Measurements from ENCODE around the gene RNF10.
A peak's percentile ranks its signal among the peaks of the same experiment; 100 is the strongest.
"Not testable (repeated sequence)": the region's sequence is repeated elsewhere in the genome, so short reads cannot be mapped to it uniquely, and the experiment has no call there.

Gene RNF10

GRCh38 chr12:120581998-120582397 is 47.8 kb downstream of the RNF10 start:
- no peak for DNase-seq

DNA sequence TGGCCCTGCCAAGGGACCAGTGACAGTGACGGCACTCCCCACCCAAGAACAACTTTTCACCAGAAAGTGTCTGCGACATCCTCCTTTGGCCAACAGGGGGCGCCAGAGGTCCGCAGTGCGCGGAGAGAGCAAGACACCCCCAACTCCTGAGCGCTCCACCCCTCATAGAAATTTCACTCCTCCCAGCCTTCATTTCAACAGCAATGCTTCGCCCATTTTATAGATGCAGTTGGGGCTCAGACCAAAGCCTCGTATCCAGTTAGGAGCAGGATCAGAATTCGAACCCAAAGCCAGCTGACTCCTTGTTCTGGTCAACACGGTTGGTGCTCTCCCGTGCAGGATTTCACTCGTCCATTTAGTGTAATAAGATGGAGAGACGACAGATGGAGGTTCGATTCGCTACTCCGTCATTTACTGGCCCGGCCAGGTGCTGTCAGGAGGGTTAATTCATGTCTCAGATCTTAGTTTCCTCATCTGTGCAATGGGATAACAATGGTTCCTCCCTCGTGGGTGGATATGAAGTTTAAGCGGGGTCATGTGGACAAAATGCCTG is 49.4 kb downstream of the RNF10 start:
- peak; percentile 75 for DNase-seq

DNA sequence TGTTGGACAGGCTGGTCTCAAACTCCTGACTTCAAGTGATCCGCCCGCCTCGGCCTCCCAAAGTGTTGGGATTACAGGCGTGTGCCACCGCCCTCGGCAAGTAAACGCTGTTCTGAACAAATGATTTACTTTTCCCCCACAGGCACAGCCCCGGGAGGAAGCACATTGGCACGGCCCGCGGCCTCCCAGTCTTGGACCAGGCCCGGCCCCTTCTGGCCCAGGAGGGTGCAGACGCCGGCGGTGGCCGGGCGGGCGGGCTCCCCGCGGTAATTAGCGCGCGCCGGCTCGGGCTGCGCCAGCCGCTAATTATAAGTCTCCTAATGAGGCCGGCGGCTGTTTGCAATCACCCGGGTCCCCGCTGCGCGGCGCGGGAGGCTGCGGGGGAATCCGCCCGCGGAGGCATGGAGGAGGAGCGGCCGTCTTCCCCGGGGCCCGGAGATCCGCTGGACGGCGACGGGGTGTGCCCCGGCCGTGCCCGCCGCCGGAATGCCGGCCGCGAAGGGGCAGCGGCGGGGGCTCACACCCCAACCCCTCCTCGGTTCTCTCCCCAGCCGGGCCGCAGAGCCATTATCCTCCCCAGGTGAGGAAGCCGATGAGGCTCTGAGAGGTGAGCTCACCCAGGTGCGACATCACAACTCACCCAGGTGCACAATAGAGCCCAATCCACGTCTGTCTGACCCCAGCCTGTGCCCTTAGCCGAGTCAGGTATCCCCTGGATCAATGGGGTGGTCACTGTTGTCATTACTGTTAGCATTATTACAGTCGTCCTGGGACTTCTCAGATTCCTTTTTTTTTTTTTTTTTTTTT is 50.4 kb downstream of the RNF10 start:
- DNase-seq = peak; percentile 25

- DNase-seq = no peak
Measured at GRCh38 chr12:120586206-120586605, 52.0 kb downstream of the RNF10 start.

- no peak for DNase-seq
Measured at GRCh38 chr12:120586860-120587259, 52.7 kb downstream of the RNF10 start.

DNA sequence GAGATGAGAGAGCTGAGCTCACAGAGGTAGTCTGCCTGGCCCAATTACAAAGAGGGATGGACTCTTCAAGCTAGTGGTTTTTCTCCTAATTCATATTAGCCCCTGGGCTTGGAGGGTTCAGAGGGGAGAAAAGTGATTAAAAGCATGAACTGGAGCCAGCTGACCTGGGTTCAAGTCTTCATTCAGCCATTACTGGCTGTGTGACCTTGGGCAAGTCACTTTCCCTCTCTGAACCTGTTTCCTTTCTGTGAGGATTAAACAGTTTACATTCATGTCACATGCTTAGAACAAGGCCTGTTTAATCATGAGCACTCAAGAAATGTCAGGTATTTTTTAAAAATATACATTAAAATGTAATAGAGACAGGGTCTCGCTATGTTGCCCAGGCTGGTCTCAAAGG is 54.2 kb downstream of the RNF10 start:
- no peak for DNase-seq

DNA sequence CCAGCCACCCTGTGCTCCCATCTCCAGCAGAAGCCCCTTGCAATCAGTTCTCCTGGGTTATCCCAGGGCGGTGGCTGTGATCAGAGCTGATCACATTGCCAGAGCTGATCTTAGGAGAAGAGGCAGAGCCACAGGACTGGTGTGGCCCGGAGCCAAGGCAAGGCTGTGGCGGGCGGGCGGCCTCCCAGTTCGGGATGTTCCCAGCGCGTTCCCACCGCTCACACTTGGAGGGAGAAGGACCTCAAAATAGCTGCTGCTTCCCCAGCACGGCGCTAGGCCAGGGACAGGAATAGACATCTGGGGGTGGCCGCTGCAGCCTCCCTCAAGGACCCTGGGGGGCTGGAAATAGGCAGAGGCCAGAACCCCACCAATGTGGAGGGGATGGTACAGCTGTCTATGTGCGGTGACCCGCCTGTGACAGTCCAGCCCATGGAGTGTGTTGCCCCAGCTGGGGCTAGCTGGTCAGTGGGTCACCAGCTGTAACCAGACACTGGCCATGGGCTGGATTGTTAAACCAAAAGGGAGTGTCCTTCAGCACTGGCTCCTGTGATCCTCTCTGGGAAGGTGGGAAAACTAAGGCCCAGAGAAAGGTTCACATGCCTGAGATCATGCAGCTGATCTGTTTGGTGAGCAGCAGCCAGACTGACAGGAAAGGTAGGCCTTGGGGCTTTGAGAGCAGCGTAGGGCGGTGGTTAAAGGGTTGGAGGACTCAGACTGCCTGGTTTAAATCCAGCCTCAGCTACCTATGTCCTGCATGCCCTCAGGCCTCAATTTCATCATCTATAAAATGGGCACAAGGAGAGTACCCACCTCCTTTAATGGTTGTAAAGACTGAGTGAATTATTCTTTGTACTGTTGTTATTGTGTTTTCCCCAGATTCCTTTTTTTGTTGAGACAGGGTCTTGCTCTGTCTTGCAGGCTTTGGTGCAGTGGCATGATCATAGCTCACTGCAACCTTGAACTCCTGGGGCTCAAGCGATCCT is 55.1 kb downstream of the RNF10 start:
- no peak for DNase-seq

GRCh38 chr12:120590741-120591407 is 56.7 kb downstream of the RNF10 start:
- DNase-seq = no peak

GRCh38 chr12:120592121-120593049 is 58.2 kb downstream of the RNF10 start:
- no peak for DNase-seq

DNA sequence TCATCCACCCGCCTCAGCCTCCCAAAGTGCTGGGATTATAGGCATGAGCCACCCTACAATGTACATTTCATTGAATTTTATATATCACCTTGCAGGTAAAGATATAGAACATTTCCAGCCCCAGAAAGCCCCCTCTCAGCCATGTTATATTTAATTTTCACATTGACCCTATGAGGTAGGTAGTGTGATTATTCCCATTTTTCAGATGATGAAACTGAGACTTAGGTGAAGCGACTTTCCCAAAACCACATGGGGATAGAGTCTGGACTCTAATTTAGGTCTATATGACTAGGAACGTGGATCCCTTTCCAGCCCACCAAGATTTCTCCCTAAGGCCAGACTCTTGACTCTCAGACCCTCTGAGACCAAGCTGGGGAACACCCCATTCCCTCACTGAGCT is 62.7 kb downstream of the RNF10 start:
- DNase-seq = no peak

GRCh38 chr12:120597861-120598260 is 63.7 kb downstream of the RNF10 start:
- DNase-seq = no peak

DNA sequence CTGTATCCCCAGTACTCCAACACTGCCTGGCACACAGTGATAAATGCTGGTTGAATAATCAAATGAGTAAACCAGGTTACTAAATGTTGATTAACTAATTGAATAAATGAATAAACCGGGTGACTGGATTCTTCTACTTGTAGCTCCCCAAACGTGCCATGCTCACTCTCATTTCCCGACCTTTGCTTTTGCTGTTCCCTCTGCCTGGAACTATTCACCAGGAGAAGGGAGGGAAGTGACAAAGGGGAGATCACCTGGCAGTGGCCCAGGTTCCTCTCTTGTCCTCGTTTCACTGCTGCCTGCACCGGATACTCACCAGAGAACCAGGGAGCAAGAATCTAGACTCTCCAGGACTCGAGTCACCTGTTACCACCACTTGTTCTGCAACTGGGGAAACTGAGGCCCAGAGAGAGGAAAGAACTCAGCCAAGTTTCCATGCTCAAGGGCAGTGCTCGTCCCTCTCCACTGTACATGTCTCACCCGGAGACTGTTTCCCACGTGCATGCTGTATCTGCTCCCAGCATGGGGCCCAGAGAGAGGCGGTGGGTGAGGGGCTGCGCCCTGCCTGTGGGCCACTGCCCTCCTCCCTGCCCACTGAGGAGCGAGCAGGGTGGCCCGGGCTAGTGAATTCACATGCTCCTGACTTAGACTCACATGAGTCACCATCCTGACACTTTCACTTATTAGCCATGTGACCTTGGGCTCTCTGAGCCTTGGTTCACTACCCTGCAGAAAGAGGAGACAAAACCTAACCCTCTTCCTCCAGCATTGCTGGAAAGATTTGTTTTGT is 64.7 kb downstream of the RNF10 start:
- DNase-seq = no peak

GRCh38 chr12:120599672-120600552 is 65.8 kb downstream of the RNF10 start:
- no peak for DNase-seq

DNA sequence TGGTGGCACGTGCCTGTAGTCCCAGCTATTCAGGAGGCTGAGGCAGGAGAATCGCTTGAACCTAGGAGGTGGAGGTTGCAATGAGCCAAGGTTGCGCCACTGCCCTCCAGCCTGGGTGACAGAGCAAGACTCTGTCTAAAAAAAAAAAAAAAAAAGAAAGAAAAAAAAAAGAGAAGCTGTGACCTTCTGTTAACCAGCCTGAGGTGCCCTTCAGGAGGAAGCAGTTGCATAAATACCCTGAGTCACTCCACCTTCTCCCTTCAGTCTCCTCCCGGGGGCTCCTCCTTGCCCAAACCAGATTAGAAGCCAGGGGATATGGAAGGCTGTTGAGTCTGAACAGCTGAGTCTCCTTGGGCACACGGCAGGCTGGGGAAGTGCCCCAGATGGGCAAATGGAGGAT is 68.3 kb downstream of the RNF10 start:
- DNase-seq = not testable (repeated sequence)

GRCh38 chr12:120610560-120610959 is 76.4 kb downstream of the RNF10 start:
- DNase-seq = no peak

DNA sequence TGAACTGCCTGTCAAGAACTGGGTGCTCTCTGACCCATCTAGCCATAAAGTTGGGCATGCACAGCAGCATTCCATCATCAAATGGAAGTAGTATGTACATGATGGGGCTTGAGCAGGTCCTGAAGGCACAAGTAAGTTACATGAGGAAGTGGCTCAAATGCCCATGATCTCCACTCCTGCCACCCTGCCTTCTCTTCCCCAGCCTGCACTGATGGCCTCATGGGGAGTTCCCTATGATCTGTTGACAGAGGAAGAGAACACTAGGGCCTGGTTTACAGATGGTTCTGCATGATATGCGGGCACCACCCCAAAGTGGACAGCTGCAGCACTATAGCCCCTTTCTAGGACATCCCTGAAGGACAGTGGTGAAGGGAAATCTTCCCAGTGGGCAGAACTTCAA is 77.4 kb downstream of the RNF10 start:
- DNase-seq = not testable (repeated sequence)

DNA sequence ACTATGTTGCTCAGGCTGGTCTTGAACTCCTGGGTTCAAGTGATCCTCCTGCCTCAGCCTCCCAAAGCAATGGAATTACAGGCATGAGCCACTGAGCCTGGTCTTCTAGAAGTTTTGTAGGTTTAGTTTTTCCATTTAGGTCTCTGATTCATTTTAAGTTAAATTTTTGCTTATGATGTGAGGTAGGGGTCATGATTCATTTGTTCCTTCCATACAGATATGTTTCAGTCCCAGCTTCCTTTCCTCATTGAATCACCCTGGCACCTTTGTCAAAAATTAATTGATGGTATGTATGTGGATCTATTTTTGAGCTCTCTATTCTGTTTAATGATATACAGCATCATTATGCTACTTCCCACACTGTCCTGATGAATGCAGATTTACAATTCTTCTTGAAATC is 80.7 kb downstream of the RNF10 start:
- no peak for DNase-seq

DNA sequence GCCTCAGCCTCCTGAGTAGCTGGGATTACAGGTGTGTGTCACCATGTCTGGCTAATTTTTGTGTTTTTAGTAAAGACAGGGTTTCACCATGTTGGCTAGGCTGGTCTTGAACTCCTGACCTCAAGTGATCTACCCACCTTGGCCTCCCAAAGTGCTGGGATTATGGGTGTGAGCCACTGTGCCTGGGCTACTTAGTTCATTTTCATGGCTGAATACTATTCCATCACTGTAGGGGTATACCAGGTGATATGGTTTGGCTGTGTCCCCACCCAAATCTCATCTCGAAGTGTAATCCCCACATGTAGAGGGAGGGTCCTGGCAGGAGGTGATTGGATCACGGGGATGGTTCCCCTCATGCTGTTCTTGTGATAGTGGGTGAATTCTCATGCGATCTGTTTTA is 83.0 kb downstream of the RNF10 start:
- DNase-seq = not testable (repeated sequence)

DNA sequence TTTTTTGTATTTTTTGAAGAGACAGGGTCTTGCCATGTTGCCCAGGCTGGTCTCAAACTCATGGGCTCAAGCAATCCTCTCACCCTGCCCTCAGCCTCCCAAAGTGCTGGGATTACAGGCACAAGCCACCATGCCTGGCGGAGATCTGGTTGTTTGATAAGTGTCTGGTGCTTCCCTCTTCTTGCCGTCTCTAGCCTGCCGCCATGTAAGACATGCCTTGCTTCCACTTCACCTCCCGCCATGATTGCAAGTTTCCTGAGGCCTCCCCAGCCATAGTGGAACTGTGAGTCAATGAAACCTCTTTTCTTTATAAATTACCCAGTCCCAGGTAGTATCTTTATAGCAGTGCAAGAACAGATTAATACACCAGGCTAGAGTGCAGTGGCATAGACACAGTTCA is 83.6 kb downstream of the RNF10 start:
- DNase-seq = not testable (repeated sequence)

Measured in NCI-H345 (cell line).